ENCODE measurements around the gene ERC2.

DNA sequence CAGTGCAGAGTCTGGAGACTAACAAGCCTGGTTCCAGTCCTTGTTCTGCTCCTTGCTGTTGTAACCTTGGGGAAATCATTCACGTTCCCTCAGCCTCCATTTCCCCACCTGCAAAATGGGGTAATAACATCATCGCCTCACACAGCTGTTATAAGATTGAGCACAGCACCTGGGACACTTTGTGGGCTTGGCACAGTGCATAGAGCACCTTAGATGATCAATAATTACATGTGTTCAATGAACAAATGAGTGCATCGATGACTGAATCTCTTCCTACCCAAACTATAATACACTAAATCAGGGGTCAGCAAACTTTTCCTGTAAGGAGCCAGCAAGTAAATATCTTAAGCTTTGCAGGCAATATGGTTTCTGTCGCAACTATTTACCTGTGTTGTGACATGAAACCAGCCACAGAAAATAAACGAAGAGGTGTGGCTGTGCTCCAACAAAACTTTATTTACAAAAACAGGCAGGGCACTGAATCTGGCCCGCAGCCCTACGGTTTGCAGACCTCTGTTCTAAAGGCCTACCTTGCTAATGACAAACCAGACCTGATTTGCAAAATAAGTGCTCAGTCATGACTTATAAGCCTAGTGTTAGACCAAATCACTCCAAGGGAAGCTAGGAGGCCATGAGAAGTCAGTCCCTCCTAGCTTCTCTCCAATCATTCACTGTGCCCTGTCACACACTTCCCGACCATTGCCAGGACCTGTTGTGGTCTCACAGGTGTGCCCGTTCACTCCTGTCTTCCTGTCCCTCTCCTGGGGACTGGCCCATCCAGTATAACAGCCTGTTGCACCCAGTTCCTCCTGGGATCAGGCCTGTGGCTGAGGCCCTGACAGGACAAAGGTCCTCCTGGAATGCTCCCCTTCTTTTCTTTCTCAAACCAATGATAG is 831.7 kb downstream of the ERC2 start:
- TF ChIP-seq, protein P1, sequence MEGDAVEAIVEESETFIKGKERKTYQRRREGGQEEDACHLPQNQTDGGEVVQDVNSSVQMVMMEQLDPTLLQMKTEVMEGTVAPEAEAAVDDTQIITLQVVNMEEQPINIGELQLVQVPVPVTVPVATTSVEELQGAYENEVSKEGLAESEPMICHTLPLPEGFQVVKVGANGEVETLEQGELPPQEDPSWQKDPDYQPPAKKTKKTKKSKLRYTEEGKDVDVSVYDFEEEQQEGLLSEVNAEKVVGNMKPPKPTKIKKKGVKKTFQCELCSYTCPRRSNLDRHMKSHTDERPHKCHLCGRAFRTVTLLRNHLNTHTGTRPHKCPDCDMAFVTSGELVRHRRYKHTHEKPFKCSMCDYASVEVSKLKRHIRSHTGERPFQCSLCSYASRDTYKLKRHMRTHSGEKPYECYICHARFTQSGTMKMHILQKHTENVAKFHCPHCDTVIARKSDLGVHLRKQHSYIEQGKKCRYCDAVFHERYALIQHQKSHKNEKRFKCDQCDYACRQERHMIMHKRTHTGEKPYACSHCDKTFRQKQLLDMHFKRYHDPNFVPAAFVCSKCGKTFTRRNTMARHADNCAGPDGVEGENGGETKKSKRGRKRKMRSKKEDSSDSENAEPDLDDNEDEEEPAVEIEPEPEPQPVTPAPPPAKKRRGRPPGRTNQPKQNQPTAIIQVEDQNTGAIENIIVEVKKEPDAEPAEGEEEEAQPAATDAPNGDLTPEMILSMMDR (tag by site-specific recombination; IDR thresholded peaks at IDR 0.05): no peak
- no peak for TF ChIP-seq PRDM10 (tag by site-specific recombination; IDR thresholded peaks at IDR 0.05)
- TF ChIP-seq PBX3 (CRISPR knock-in tag; IDR thresholded peaks at IDR 0.05): no peak

Data from HEK293 (cell line).